CD4-positive, alpha-beta T cell treated with Interleukin-21 for 1 hour (primary cell): ENCODE results near the gene CENPN.

Experiments
- DNase-seq: peaks from one replicate; pipeline ENCODE4 v3.0.0-alpha.2; 2020

The CENPN gene

DNA sequence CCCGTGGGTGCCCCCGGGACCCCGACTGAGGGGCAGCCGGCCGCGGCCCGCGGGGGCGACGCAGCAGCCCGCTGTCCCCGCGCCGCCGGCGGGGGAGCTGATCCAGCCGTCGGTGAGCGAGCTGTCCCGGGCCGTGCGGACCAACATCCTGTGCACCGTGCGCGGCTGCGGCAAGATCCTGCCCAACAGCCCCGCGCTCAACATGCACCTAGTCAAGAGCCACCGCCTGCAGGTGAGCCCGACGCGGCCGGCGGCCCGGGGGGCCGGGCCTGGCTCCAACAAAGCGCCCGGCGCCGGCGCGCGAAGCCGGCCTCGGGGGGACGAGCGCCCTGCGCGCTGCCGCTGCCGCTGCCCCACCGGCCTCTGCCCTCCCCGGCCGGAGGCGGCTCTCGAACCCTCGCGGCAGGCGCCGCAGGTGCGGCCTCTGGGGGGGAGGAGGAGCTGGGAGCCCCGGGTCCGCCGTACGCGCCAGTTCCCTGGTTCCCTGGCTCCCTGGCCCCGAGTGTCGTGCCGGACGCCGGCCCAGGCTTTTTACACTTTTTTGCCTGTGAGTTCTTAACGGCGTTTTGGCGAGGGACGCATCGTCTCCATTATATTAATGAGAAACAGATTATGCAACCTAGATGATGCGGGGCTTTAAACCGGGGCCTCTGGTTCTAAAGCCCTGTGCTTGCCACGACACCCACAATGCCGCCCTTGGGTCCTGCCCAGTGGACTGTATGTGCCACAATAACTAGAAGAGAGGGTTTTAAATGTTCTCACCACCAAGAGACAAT is 29.1 kb downstream of the CENPN start:
- peak; percentile 63 for DNase-seq

DNA sequence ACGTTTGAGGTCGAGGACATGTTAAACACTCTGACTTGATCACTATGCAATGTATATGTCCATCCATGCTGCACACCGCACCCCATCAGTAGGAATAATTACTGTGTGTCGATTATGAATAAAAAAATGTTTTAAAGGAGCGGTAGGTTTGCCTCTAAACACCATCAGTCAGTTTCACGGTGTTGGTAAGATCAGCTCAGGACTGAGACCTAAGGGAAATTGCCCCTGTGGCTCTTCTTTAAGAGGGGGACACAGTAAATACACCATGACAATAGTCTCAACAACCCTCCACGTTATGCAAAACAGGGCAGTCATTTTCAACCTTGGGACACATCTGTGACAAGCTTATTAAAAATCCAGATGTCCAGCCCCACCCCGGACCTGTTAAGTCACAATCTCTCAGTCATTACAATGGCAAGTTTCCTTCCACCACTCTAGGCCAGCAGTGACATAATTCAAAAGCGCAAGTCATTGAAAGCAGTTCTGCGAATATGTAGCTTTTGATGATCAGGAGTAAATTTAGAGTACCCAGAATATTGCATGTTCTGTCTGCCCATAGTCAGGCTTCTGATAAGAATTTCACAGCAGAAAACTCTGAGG is 29.8 kb downstream of the CENPN start:
- no peak for DNase-seq

- DNase-seq: no peak
Measured at GRCh38 chr16:81040131-81040530, 33.1 kb downstream of the CENPN start.

GRCh38 chr16:81040842-81041241 is 33.8 kb downstream of the CENPN start:
- no peak for DNase-seq

- no peak for DNase-seq
Measured at GRCh38 chr16:81041696-81042095, 34.7 kb downstream of the CENPN start.

GRCh38 chr16:81042821-81043220 is 35.8 kb downstream of the CENPN start:
- DNase-seq: no peak

- no peak for DNase-seq
Measured at GRCh38 chr16:81053761-81054160, 46.7 kb downstream of the CENPN start.

DNA sequence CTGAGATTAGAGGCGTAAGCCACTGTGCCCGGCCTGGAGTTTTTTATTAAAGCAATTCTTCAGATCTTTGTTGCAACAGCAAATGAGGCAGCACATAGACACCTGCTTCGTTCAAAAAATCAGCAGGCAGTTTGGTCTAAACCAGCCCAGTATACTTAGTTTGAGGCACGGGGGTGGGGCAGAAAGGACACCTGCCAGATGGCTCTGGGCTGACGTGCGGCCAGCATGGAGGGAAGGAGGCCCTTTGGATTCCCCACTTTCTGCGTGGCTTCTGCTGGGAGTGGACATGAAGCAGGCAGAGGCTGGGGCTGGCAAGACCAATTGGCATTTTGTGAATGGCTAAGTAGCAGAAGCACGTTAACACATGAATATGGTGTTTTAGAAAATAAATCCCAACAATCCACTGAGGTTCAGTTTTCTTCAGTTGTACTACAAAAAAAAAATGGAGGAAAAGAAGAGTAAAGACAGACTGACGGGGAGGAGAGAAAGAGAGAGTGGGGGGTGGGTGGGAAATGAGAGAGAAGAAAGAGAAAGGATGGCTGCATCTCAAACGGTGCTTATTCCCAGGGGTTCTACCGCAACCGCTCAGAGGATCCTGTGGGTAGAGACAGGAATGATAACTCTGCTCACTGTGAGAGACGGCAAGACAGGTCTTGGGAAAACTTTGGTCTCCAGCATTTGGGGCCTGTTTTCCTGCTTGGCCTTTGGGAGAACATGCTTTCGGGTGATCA is 53.7 kb downstream of the CENPN start:
- DNase-seq: no peak

DNA sequence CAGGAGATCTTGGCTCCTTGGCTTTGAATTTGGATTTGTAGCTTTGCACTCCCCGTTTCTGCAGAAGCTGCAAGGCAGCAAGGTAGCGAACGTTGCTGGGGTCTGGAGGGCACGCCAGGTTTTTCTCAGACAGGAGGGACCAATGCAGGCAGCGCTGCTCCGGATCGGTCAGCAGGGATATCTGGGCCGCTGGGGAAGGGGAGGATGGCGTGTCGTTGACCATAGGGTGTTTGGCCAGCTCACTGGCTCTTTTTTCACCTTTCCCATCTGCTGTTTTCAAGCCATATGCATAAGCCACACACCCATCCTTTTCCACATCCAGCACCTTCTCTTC is 54.3 kb downstream of the CENPN start:
- no peak for DNase-seq

- DNase-seq: no peak
Measured at GRCh38 chr16:81061871-81062608, 55.0 kb downstream of the CENPN start.

- DNase-seq: no peak
Measured at GRCh38 chr16:81066681-81067080, 59.7 kb downstream of the CENPN start.

GRCh38 chr16:81067166-81067565 is 60.2 kb downstream of the CENPN start:
- DNase-seq: no peak

- no peak for DNase-seq
Measured at GRCh38 chr16:81069063-81069462, 62.0 kb downstream of the CENPN start.

GRCh38 chr16:81070979-81071378 is 64.0 kb downstream of the CENPN start:
- DNase-seq: no peak

GRCh38 chr16:81071805-81072204 is 64.8 kb downstream of the CENPN start:
- DNase-seq: no peak

DNA sequence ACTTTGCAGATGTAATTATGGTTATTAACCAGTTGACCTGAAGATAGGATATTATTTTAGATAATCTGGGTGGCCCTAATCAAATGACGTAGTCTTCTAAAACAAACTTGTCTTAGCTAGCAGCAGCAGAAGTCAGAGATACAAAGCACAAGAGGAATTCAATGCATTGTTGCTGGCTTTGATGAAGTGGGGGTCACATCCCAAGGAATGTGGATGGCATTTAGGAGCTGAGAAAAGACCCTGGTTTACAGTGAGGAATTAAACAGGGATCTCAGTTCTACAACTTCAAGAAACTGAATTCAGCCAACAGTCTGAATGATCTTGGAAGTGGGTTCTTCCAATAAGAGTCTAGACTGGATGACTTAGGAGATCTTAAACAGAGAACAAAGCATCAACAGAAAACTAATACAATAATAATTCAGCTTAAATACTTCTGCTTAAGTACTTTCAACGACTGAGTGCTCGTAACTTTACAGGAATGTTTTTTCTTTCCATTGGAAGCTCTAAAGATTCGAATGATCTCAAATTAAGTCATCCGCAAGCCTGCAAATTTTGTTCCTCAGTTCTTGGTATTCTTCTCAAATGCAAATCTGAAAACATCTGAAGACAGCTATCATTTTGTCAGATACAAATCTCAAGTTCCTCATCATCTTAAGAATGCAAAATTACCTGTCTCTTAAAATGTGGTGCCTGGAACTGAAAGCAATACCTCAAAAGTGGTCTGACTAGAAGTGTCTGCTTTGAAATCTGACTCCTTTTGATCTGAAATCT is 66.7 kb downstream of the CENPN start:
- no peak for DNase-seq

GRCh38 chr16:81076566-81077075 is 69.6 kb downstream of the CENPN start:
- peak; percentile 94 for DNase-seq

GRCh38 chr16:81077076-81077940 is 70.3 kb downstream of the CENPN start, which contains the start of gene C16orf46:
C16orf46 (minus strand) TSS chr16:81077238; CDS start chr16:81063955, 13,283 bp downstream.
- peak; percentile 96 for DNase-seq

DNA sequence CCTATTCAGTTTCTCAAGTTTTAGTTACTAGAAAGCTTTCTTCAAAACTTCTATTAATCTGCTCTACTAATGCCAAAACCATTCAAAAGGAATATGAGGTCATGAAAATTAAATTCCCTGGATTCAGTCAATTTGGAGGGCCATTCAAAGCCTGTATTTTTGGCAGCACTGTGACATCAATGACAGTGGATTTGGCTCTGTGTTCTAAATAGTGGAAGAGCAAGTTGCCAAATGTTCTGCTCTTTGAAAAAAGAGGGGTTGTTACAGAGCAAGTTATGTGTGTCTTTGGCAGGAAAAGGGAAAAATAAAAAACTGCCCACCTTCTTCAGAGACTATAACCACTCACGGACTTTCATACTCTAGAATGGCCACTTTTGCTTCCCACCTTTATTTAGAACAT is 73.2 kb downstream of the CENPN start:
- DNase-seq: no peak

GRCh38 chr16:81081014-81081413 is 74.0 kb downstream of the CENPN start:
- DNase-seq: no peak
